Prostate gland (tissue), 2 donors: ENCODE measurements around the gene MEIOB. TPM values are rescaled to one million over a fixed set of nuclear protein-coding genes. Genes with fewer than 3 reads are reported as not detected.
A peak's percentile ranks its signal among the peaks of the same experiment; 100 is the strongest.

Experiments used
- DNase-seq: peaks from one replicate; pipeline ENCODE4 v3.0.0-alpha.2; 2019; ENCODE audit warnings: low spot score
- H3K27ac ChIP-seq, 2 donors: fragments of 200-600 bp; sonication (generic); 2 replicates each; pipeline ENCODE4 v1.5.1; 2017 to 2019
- H3K27me3 ChIP-seq: fragments of 200-600 bp; sonication (generic); replicated peaks from 2 replicates; pipeline ENCODE4 v1.5.1; 2019; ENCODE audit not compliant: insufficient read depth
- H3K36me3 ChIP-seq, 2 donors: fragments of 200-600 bp; sonication (generic); 1 replicate in 1 of 2; 2 replicates in 1 of 2; pipeline versions ENCODE4 v1.5.1 to v1.8.1; 2017 to 2019
- H3K4me1 ChIP-seq: fragments of 200-600 bp; sonication (generic); replicated peaks from 2 replicates; pipeline ENCODE4 v1.5.1; 2019
- H3K4me3 ChIP-seq, 2 donors: fragments of 200-600 bp; sonication (generic); 2 replicates each; pipeline ENCODE4 v1.5.1; 2017 to 2019
- H3K9me3 ChIP-seq: fragments of 200-600 bp; sonication (generic); 2 replicates; pipeline ENCODE4 v1.5.1; 2017
- POLR2A ChIP-seq: fragments of 450-650 bp; IDR thresholded peaks from one replicate; pipeline ENCODE4 v1.6.1; 2016; ENCODE audit warnings: antibody characterized with exemption, mild to moderate bottlenecking
- POLR2AphosphoS5 ChIP-seq: sonication (generic); formaldehyde crosslinking; IDR thresholded peaks from one replicate; pipeline ENCODE4 v1.6.1; 2017; ENCODE audit warnings: antibody characterized with exemption
- WGBS: methylation state at CpG from one replicate; pipeline ENCODE4 v1.1.5; 2018; 5-methylcytosine and 5-hydroxymethylcytosine counted together
- intact Hi-C: fragments of 100-400 bp; cut with DNase I; formaldehyde crosslinking; loops from one replicate; pipeline ENCODE4 v1.14.2; 2022
- total RNA-seq, 2 donors: library from RNA; depleted of rRNA; stranded (reverse); fragments of >200 nt; gene quantifications; one replicate each; pipeline ENCODE4 v1.1.0, GENCODE V29; 2016
- TF ChIP-seq, protein P1 (sequence below), 4 experiments: fragments of 200-600 bp in 2 of 4; fragments of 450-650 bp in 2 of 4; sonication (generic) in 2 of 4; IDR thresholded peaks; 1 replicate in 3 of 4; 2 replicates in 1 of 4; pipeline ENCODE4 v1.5.1; 2016 to 2019; ENCODE audit warnings: antibody characterized with exemption in 4 of 4, mild to moderate bottlenecking in 2 of 4, moderate library complexity in 2 of 4

The MEIOB gene
- total RNA-seq, 2 donors from 2014 or later = 14.4 TPM; not detected in 1

DNA sequence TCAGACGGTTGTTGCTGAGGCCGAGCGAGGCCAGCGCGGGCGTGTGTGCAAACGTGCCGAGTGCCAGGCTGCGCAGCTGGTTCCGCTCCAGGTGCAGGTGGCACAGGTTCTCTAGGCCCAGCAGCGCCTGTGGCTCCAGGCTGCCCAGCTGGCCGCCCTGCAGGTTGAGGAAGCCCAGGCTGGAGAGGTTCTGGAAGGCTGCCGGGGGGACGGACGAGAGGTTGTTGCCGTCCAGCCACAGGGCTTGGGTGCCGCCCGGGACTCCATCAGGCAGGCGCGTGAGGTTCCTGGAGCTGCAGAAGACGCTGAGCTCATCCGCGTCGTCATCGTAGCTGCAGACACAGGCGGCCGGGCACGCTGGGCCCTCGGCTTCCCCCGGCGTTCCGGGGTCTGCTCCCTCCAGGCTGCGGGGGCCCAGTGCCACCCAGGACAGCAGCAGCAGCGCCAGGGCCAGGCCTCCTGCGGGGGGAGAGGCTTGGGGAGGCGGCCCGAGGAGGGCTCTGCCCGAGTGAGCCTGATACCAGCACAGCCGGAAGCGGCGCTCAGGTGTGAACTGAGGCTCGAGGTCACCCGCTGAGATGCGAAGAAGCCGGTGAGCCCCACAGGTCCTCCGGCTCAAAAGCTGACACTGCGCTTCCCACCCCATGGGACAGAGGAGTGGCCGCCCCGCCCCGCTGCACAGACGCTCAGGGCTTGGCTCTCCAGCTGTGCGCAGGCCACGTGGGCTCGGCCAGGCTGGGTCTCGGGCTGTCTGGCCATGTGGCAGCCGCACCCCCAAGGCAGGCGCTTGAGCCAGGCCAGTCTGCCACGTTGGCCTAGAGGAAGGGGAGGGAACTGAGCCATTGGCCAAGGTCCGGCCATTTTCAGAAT is 79.8 kb downstream of the MEIOB start:
- Histone ChIP-seq H3K4me3 (no peak overlapping the region), H3K27me3 (no peaks in the 10 kb centered on the region), H3K36me3 (no peaks in the 10 kb centered on the region), H3K4me1 (no peaks in the 10 kb centered on the region), H3K27ac (no peak overlapping the region), H3K9me3 (no peaks in the 10 kb centered on the region)
- no peak for DNase-seq
- TF ChIP-seq POLR2AphosphoS5 = no peak
- TF ChIP-seq, protein P1, sequence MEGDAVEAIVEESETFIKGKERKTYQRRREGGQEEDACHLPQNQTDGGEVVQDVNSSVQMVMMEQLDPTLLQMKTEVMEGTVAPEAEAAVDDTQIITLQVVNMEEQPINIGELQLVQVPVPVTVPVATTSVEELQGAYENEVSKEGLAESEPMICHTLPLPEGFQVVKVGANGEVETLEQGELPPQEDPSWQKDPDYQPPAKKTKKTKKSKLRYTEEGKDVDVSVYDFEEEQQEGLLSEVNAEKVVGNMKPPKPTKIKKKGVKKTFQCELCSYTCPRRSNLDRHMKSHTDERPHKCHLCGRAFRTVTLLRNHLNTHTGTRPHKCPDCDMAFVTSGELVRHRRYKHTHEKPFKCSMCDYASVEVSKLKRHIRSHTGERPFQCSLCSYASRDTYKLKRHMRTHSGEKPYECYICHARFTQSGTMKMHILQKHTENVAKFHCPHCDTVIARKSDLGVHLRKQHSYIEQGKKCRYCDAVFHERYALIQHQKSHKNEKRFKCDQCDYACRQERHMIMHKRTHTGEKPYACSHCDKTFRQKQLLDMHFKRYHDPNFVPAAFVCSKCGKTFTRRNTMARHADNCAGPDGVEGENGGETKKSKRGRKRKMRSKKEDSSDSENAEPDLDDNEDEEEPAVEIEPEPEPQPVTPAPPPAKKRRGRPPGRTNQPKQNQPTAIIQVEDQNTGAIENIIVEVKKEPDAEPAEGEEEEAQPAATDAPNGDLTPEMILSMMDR (IDR thresholded peaks at IDR 0.05) = no peak
- TF ChIP-seq POLR2A = no peak
- intact Hi-C loops = no loop called here
- 88% methylated on average over 47 of the region's 59 CpGs for WGBS

DNA sequence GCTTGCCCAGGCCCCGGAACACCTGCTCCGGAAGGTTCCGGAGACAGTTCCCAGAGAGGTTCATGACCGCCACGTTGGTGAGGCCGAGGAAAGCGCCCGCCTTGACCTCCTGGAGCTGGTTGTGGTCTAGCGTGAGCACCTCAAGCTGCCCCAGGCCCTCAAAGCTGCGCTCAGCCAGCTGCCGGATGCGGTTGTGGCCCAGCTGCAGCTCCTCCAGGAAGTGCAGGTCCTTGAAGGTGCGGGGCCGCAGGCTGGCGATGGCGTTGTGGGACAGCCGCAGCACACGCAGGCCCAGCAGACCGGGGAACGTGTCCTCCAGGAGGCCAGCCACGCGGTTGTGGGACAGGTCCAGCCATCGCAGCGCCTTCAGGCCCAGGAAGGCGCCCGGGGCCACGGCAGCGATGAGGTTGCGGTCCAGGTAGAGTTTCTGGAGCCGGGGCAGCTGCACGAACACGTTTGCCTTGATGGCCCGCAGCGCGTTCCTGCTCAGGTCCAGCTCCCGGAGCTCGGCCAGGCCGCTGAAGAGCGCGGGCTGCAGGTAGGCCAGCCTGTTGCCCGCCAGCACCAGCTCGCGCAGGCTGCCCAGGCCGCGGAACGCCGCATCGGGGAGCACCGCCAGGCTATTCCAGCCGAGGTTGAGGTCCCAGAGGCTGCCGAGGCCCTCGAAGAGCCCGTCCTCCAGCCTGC is 80.6 kb downstream of the MEIOB start:
- intact Hi-C loops = no loop called here
- DNase-seq = peak; percentile 3
- 94% methylated on average over 52 of the region's 53 CpGs for WGBS
- H3K36me3 ChIP-seq = no peaks in the 10 kb centered on the region
- H3K9me3 ChIP-seq = no peaks in the 10 kb centered on the region
- no peaks in the 10 kb centered on the region for H3K4me1 ChIP-seq
- H3K4me3 ChIP-seq = no peak overlapping the region
- TF ChIP-seq POLR2AphosphoS5 (no peak), POLR2A (no peak)
- TF ChIP-seq, protein P1 (IDR thresholded peaks at IDR 0.05) = no peak
- H3K27me3 ChIP-seq = no peaks in the 10 kb centered on the region
- H3K27ac ChIP-seq = no peak overlapping the region

DNA sequence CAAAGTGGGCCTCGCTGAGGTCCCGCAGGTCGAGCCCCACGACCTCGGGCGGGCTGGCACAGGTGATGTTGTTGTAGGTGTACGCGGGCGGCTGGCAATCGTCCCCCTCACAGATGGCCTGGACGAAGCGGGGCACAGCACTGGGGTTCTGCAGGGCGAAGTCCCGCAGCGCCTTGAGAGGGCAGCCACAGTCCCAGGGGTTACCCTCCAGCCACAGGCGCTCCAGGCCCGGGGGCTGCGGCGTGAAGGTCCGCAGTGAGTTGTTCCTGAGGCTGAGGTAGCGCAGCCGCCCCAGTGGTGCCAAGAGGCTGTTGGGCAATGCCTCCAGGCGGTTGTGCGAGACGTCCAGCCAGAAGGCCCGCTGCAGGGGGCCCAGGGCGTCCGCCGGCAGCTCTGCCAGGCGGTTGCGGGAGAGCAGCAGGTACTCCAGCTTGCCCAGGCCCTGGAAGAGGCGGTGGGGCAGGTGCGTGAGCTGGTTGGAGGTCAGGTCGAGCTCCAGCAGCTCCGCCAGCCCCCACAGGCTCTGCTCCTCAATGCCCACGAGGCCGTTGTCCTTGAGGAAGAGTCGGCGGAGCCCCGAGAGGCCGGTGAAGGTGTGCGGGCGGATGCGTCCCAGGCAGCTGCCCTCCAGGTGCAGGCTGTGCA is 81.2 kb downstream of the MEIOB start:
- H3K27me3 ChIP-seq = no peaks in the 10 kb centered on the region
- intact Hi-C loops = no loop called here
- H3K36me3 ChIP-seq = no peaks in the 10 kb centered on the region
- peak; percentile 3 for DNase-seq
- 89% methylated on average over 36 of the region's 44 CpGs for WGBS
- no peaks in the 10 kb centered on the region for H3K4me1 ChIP-seq
- H3K4me3 ChIP-seq = no peak overlapping the region
- no peaks in the 10 kb centered on the region for H3K9me3 ChIP-seq
- no peak overlapping the region for H3K27ac ChIP-seq
- TF ChIP-seq POLR2AphosphoS5 (no peak), POLR2A (no peak)
- TF ChIP-seq, protein P1 (IDR thresholded peaks at IDR 0.05) = no peak

DNA sequence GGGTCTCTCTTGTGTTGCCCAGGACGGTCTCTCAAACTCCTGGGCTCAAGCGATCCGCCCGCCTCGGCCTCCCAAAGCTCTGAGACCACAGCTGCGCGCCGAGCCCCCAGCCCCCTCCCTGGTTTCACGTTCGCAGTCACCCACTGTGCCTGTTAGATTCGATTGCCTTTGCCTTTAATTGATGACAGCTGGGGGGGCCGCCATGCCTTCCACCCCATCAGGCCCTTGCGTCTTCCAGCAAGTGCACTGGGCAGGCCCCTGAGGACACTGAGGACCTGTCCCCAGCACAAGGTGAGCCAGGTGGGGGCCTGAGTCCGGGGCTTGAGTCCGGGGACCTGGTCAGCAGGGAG is 81.7 kb downstream of the MEIOB start:
- DNase-seq = no peak
- Histone ChIP-seq H3K27ac (no peak overlapping the region), H3K9me3 (no peaks in the 10 kb centered on the region), H3K27me3 (no peaks in the 10 kb centered on the region), H3K4me3 (no peak overlapping the region), H3K4me1 (no peaks in the 10 kb centered on the region), H3K36me3 (no peaks in the 10 kb centered on the region)
- 90% methylated on average over 15 of the region's 15 CpGs for WGBS
- intact Hi-C loops = no loop called here
- TF ChIP-seq POLR2AphosphoS5 = no peak
- TF ChIP-seq, protein P1 (IDR thresholded peaks at IDR 0.05) = no peak
- no peak for TF ChIP-seq POLR2A
